Right renal pelvis (tissue), 4 donors: Measurements from ENCODE around the gene NEK6. TPM values are rescaled to one million over a fixed set of nuclear protein-coding genes. Genes with fewer than 3 reads are reported as not detected.

ENCODE experiments used
- DNase-seq, 4 donors: peaks; one replicate each; pipeline ENCODE4 v3.0.0-alpha.2; 2013; ENCODE audit warnings: low read depth in 4 of 4, low spot score in 3 of 4, missing footprints in 1 of 4
- polyA plus RNA-seq, 4 donors: library from polyadenylated mRNA; unstranded; fragments of 120-200 nt; gene quantifications; one replicate each; pipeline ENCODE4 v1.2.1, GENCODE V29; 2013; ENCODE audit not compliant: insufficient read length in 4 of 4

NEK6 gene
- polyA plus RNA-seq, 4 donors = 26.7 to 35.1 (median 29.6) TPM

DNA sequence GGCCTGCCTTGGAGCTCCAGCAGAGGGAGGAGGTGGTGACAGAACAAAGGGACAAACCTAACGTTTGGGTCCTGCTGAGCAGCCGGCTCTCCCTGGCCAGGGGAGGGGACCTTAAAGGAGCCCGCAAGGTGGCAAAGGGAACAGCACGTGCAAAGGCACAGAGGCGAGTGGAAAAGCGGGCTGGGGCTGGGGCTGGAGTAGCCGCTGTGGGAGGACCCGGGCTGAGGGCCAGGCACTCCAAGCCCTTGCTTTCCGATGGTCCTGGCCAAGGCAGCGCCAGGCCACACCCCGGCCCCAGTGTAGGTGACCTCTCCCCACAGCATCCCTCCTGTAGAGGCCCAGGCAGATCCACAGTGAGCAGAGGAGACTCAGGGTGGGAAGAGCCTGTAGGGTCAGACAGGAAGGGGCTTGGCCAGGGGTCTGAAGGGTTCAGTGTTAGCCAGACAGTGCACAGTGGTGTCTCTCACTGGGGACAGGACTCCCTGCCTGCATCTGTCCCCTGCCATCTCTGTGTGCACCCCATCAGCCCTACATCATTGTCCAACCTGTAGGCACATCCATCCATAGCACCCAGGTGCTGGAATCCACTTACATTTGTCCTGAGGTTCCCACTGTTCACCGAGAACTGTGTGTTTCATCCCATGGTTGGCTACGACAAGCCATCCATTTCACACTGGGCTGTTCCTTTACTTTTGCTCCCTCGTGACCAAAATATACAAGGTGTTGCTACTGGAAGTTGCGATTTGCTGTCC lies 77.0 kb downstream of the NEK6 start:
- no peak for DNase-seq

DNA sequence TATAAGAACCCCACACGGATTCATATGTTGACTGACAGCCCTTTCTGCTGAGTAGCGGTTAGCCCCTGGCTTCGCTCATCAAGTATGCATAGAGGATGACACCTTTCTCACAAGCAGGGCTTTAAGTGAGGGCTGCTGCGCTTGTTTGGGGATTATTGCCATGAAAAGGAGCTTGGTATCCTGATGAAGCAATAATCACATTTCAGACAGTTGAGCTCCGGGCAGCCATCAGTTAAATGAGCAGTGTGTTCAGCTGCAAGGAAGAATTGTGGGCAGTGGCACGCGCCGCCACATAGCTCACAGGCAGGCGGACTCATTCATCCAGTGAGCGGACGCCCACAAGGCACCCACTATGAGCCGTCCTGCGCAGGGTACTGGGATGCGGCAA lies 77.6 kb downstream of the NEK6 start:
- no peak for DNase-seq

DNA sequence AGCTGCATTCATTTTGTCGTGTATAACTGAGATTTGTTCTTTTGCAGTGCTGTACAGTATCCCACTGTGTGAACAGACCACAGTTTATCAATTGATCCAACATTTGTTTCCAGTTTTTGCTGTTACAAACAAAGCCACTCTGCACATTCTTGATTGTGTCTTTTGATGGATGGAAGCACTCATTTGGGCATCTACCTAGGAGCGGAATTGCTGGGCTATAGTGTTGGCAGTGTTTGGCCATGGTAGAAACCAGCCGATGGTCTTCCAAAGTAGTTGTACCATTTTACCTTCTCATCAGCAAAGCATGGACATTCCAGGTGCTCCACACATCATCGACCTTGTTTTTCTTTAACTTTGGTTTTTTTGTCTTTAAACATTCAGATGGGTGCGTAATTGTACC lies 79.8 kb downstream of the NEK6 start:
- no peak for DNase-seq

- DNase-seq = no peak
Observed at GRCh38 chr9:124339603-124340146, 81.9 kb downstream of the NEK6 start.

GRCh38 chr9:124340219-124341069 lies 82.7 kb downstream of the NEK6 start:
- DNase-seq = no peak

GRCh38 chr9:124341455-124342170 lies 83.9 kb downstream of the NEK6 start:
- DNase-seq = no peak

- no peak for DNase-seq
Observed at GRCh38 chr9:124342402-124342775, 84.6 kb downstream of the NEK6 start.

- peak; percentile 39 to 60 (median 52) for DNase-seq
Observed at GRCh38 chr9:124342776-124343485, 85.2 kb downstream of the NEK6 start.

GRCh38 chr9:124343533-124344290 lies 86.0 kb downstream of the NEK6 start:
- DNase-seq = no peak

- no peak for DNase-seq
Observed at GRCh38 chr9:124344291-124345050, 86.7 kb downstream of the NEK6 start.

- no peak for DNase-seq
Observed at GRCh38 chr9:124345063-124345462, 87.3 kb downstream of the NEK6 start.

GRCh38 chr9:124345751-124346281 lies 88.1 kb downstream of the NEK6 start:
- no peak for DNase-seq

GRCh38 chr9:124346347-124347163 lies 88.8 kb downstream of the NEK6 start:
- DNase-seq = no peak

GRCh38 chr9:124347206-124347967 lies 89.6 kb downstream of the NEK6 start:
- no peak for DNase-seq

DNA sequence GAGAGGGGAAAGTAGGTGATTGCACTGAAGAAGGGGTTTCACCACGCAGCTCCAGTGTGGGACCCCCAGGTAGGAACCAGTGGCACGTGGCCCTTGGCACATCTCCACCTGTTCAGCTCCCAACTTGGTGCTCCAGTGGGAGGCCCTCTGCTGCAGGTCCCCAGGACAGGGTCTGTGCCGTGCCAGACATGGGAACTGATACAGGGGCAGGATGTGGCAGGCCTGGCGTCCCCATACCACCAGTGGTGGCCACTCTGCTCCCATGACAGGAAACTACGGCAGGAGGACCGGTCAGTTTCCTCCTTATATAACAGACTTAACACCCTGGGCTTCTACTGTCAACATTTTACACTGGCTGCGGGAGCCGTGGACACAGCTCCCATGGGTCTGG lies 90.2 kb downstream of the NEK6 start:
- no peak for DNase-seq

DNA sequence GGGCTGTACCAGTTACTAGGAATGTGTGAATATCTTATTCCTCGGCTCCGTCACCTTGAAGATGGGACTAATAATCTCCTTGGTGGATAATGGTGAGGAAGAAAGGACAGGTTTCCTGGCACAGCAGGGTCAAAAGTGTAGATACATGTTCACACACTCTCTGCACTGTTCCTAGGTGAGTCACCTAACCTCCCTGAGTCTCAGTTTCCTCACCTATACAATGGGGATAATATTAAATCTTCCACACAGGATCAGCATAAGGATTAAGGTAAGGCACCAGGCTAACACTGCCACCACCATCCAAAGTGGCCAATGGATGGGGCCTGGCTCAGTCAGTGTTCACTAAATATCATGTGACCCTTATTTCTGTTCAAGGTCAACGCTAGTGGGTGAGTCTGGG lies 90.6 kb downstream of the NEK6 start:
- DNase-seq = no peak

- no peak for DNase-seq
Observed at GRCh38 chr9:124348831-124349230, 91.1 kb downstream of the NEK6 start.
